SK-N-SH (cell line): Measurements from ENCODE around the gene HECTD4. TPM values are rescaled to one million over a fixed set of nuclear protein-coding genes. Genes with fewer than 3 reads are reported as not detected.

Experiments used
- CTCF ChIA-PET: fragments of 300-600, 350-600 bp; formaldehyde crosslinking; extraction: SDS; loops from one replicate; lab custom pipeline; 2021; lab: Yijun Ruan, JAX
- POLR2A ChIA-PET: fragments of 350-600 bp; sonication (Branson Sonifier 250); formaldehyde crosslinking; extraction: SDS; loops from one replicate; lab custom pipeline; 2020; ENCODE audit warnings: antibody characterized with exemption, inconsistent platforms; lab: Yijun Ruan, JAX
- DNase-seq: peaks from one replicate; pipeline ENCODE4 v3.0.0; 2012
- H2AFZ ChIP-seq: fragments of 200-600 bp; sonication (generic); 2 replicates; pipeline ENCODE4 v1.8.1; 2016; ENCODE audit warnings: antibody characterized with exemption, mild to moderate bottlenecking, low read depth
- H3F3A ChIP-seq: fragments of 200-600 bp; sonication (generic); replicated peaks from 2 replicates; pipeline ENCODE3; 2016; ENCODE audit warnings: antibody characterized with exemption, mild to moderate bottlenecking; ENCODE audit not compliant: insufficient read depth
- H3K27ac ChIP-seq, 2 experiments: fragments of 200-500 bp in 1 of 2; fragments of 200-600 bp in 1 of 2; sonication (Bioruptor generic) in 1 of 2; sonication (generic), shearing (Covaris generic) in 1 of 2; 2 replicates each; pipeline versions ENCODE4 v1.5.1 to v1.6.1; 2014 to 2016; ENCODE audit warnings: low read depth in 2 of 2, inconsistent platforms in 1 of 2, low read length in 1 of 2, mild to moderate bottlenecking in 1 of 2, mixed read lengths in 1 of 2
- H3K27me3 ChIP-seq: fragments of 200-600 bp; sonication (generic), shearing (Covaris generic); 2 replicates; pipeline ENCODE4 v1.6.1; 2016; ENCODE audit warnings: mixed run types; ENCODE audit not compliant: insufficient read depth
- H3K36me3 ChIP-seq, 2 experiments: fragments of 200-500 bp in 1 of 2; fragments of 200-600 bp in 1 of 2; sonication (Bioruptor generic) in 1 of 2; sonication (generic) in 1 of 2; replicated peaks in 1 of 2; 2 replicates each; pipeline versions ENCODE3 to v1.5.1; 2014 to 2016; ENCODE audit warnings: low read length in 1 of 2, mild to moderate bottlenecking in 1 of 2; ENCODE audit not compliant: insufficient read depth in 2 of 2, control insufficient read depth in 1 of 2
- H3K4me1 ChIP-seq, 2 experiments: fragments of 200-500 bp in 1 of 2; fragments of 200-600 bp in 1 of 2; sonication (Bioruptor generic) in 1 of 2; sonication (generic), shearing (Covaris generic) in 1 of 2; 2 replicates each; pipeline versions ENCODE4 v1.5.1 to v1.6.1; 2014 to 2016; ENCODE audit warnings: low read depth in 1 of 2, low read length in 1 of 2, mixed run types in 1 of 2; ENCODE audit not compliant: insufficient read depth in 2 of 2, control insufficient read depth in 1 of 2
- H3K4me2 ChIP-seq: fragments of 200-600 bp; sonication (generic), shearing (Covaris generic); 2 replicates; pipeline ENCODE4 v1.6.1; 2017; ENCODE audit warnings: mixed run types
- H3K4me3 ChIP-seq, 2 experiments: fragments of 200-500 bp in 1 of 2; fragments of 200-600 bp in 1 of 2; sonication (Bioruptor generic) in 1 of 2; sonication (generic), shearing (Covaris generic) in 1 of 2; 2 replicates each; pipeline versions ENCODE4 v1.5.1 to v1.8.1; 2014 to 2016; ENCODE audit warnings: low read depth in 2 of 2, inconsistent platforms in 1 of 2, low read length in 1 of 2, mild to moderate bottlenecking in 1 of 2, mixed read lengths in 1 of 2, moderate library complexity in 1 of 2
- H3K79me2 ChIP-seq: fragments of 200-600 bp; sonication (generic); 2 replicates; pipeline ENCODE4 v1.8.1; 2017; ENCODE audit warnings: mild to moderate bottlenecking; ENCODE audit not compliant: insufficient read depth
- H3K9ac ChIP-seq: fragments of 200-600 bp; sonication (generic); 2 replicates; pipeline ENCODE4 v1.6.1; 2017; ENCODE audit warnings: mixed run types
- H3K9me2 ChIP-seq: fragments of 200-600 bp; sonication (generic); 2 replicates; pipeline ENCODE4 v1.6.1; 2017; ENCODE audit warnings: mixed run types
- H3K9me3 ChIP-seq: fragments of 200-600 bp; sonication (generic); 2 replicates; pipeline ENCODE4 v1.6.1; 2017; ENCODE audit warnings: mixed run types, mild to moderate bottlenecking, moderate library complexity
- H4K20me1 ChIP-seq: fragments of 200-600 bp; sonication (generic); 2 replicates; pipeline ENCODE4 v1.6.1; 2017; ENCODE audit warnings: mild to moderate bottlenecking, mixed run types; ENCODE audit not compliant: insufficient read depth
- CHD2 ChIP-seq: fragments of 150-350 bp; IDR thresholded peaks from 2 replicates; pipeline ENCODE4 v1.6.1; 2018; ENCODE audit warnings: low read length; ENCODE audit not compliant: partially characterized antibody
- ELF1 ChIP-seq: IDR thresholded peaks from 2 replicates; pipeline ENCODE4 v1.4.0; 2012
- EP300 ChIP-seq, 2 experiments: IDR thresholded peaks; 2 replicates each; pipeline versions ENCODE4 v1.4.0 to v1.6.1; 2012; ENCODE audit warnings: borderline replicate concordance in 1 of 2, low read depth in 1 of 2, low read length in 1 of 2
- EZH2phosphoT487 ChIP-seq: fragments of 200-600 bp; sonication (generic); IDR thresholded peaks from 2 replicates; pipeline ENCODE4 v1.6.1; 2017; ENCODE audit warnings: low read depth, mixed run types, mild to moderate bottlenecking, antibody characterized with exemption, moderate library complexity, borderline replicate concordance
- FOXM1 ChIP-seq: IDR thresholded peaks from 2 replicates; pipeline ENCODE4 v1.4.0; 2012; ENCODE audit warnings: low read depth, mild to moderate bottlenecking
- JUND ChIP-seq: IDR thresholded peaks from 2 replicates; pipeline ENCODE4 v1.4.0; 2012
- MXI1 ChIP-seq: IDR thresholded peaks from 2 replicates; pipeline ENCODE4 v1.6.1; 2012; ENCODE audit warnings: mild to moderate bottlenecking, low read depth, low read length, improper control_type of control experiment
- RFX5 ChIP-seq: IDR thresholded peaks from 2 replicates; pipeline ENCODE4 v1.6.1; 2012; ENCODE audit warnings: mild to moderate bottlenecking, improper control_type of control experiment, low read length
- RXRA ChIP-seq: IDR thresholded peaks from 2 replicates; pipeline ENCODE4 v1.4.0; 2012; ENCODE audit warnings: low read depth, mild to moderate bottlenecking, borderline replicate concordance
- SIN3A ChIP-seq: IDR thresholded peaks from 2 replicates; pipeline ENCODE4 v1.6.1; 2012; ENCODE audit warnings: low read depth, mild to moderate bottlenecking, low read length, moderate library complexity, borderline replicate concordance
- TAF1 ChIP-seq: IDR thresholded peaks from 2 replicates; pipeline ENCODE4 v1.6.1; 2012; ENCODE audit warnings: low read depth, mild to moderate bottlenecking, low read length, moderate library complexity, borderline replicate concordance
- TCF12 ChIP-seq: IDR thresholded peaks from 2 replicates; pipeline ENCODE4 v1.4.0; 2012
- TEAD4 ChIP-seq: IDR thresholded peaks from 2 replicates; pipeline ENCODE4 v1.4.0; 2012; ENCODE audit warnings: mild to moderate bottlenecking, borderline replicate concordance; ENCODE audit not compliant: insufficient read depth
- WGBS: methylation state at CpG from one replicate; pipeline ENCODE4 v1.1.6; 2017; ENCODE audit warnings: low lambda C conversion rate; 5-methylcytosine and 5-hydroxymethylcytosine counted together
- polyA plus RNA-seq, 3 experiments: library from polyadenylated mRNA; depleted of rRNA; stranded (reverse); fragments of >200 nt; gene quantifications; 2 replicates each; pipeline ENCODE4 v1.2.3, GENCODE V29; 2012
- TF ChIP-seq, protein P1 (sequence below): IDR thresholded peaks from 2 replicates; pipeline ENCODE4; 2012
- TF ChIP-seq, protein P2 (sequence below): fragments of 150-350 bp; IDR thresholded peaks from 2 replicates; pipeline ENCODE4 v1.6.1; 2016; ENCODE audit warnings: mild to moderate bottlenecking, low read depth, low read length
- TF ChIP-seq, protein P3 (sequence below): IDR thresholded peaks from 2 replicates; pipeline ENCODE4 v1.4.0; 2012; ENCODE audit warnings: low read depth
- TF ChIP-seq, protein P4 (sequence below): IDR thresholded peaks from 2 replicates; pipeline ENCODE4 v1.4.0; 2012; ENCODE audit warnings: low read depth, borderline replicate concordance

The HECTD4 gene
- polyA plus RNA-seq, 1 of the 3 experiments (the other 2 are of a cell fraction), result 14.6 TPM

DNA sequence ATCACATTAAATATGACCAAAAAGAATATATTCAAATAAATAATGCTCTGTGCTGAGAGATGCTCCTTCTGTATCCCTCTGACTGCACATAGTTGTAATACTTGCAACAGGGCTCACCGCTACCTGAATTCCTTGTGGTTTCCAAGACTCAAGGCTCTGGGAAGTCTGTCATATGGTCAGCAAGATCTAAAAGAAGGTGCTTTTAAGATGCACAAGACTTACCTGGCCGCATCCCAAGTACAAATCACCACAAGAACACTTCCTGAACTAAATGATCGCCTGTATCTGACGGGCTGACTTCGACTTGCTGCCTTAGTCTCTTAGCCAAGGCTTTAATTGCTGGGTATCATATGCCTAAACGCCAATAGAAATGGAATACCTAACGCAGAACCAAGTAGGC, 67.2 kb downstream of the HECTD4 start:
- POLR2A ChIA-PET, result no interaction called here

DNA sequence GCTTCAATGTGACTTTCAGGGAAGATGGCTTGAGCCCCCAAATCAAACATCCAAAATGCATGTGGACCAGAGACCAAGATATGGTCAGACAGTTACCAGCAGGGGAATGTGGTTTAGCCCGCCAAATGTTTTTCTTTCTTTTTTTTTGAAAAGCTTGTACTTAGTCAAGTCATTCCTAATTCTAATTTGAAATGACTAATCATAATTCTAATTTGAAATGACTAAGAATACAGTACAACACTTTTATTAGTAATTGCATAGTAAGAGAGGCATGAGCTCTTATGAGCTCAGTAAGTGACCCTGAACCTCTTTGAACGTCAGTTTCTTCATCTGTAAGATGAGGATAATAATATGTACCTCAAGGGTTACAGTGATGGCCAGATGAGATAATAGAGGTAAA, 72.4 kb downstream of the HECTD4 start:
- Histone ChIP-seq H4K20me1 (no peaks in the 10 kb centered on the region), H3K9me3 (no peaks in the 10 kb centered on the region), H3K4me1 (peaks cover 6 to 11% of the 10 kb centered on the region in 2 experiments; a peak in 2 of 4 replicates), H3K27ac (peak overlapping the region in 1 of 2 experiments; percentile 29; a peak in 2 of 4 replicates), H3F3A (peaks cover 6% of the 10 kb centered on the region), H3K4me3 (no peak overlapping the region), H3K9me2 (no peaks in the 10 kb centered on the region), H3K36me3 (peaks cover 29 to 30% of the 10 kb centered on the region in 2 experiments), H2AFZ (no peak overlapping the region), H3K4me2 (no peak overlapping the region), H3K9ac (no peak overlapping the region), H3K27me3 (no peaks in the 10 kb centered on the region)
- ChIA-PET CTCF (interaction anchor here (1.0 to 1.7 kb wide), 2 partner anchors 30 to 77 kb away, joined by 3 to 8 read pairs; no protein-coding TSS in a partner anchor), POLR2A (no interaction called here)
- no peak for DNase-seq
- 58% methylated on average over 2 of the region's 2 CpGs for WGBS
- TF ChIP-seq, protein P1, sequence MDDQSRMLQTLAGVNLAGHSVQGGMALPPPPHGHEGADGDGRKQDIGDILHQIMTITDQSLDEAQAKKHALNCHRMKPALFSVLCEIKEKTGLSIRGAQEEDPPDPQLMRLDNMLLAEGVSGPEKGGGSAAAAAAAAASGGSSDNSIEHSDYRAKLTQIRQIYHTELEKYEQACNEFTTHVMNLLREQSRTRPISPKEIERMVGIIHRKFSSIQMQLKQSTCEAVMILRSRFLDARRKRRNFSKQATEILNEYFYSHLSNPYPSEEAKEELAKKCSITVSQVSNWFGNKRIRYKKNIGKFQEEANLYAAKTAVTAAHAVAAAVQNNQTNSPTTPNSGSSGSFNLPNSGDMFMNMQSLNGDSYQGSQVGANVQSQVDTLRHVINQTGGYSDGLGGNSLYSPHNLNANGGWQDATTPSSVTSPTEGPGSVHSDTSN, result 0 out of 2 replicates have a peak, but pooled peaks have one; percentile 17
- TF ChIP-seq TAF1, result no peak
- TF ChIP-seq, all 33 proteins: peak for 1
- no peaks in the 10 kb centered on the region for H3K79me2 ChIP-seq

More for the DNA sequence above, 67.2 kb downstream of the HECTD4 start:
- Histone ChIP-seq H3K9ac (no peak overlapping the region), H3K27ac (no peak overlapping the region), H3K9me3 (no peaks in the 10 kb centered on the region), H4K20me1 (no peaks in the 10 kb centered on the region), H3K4me3 (no peak overlapping the region), H3K27me3 (no peaks in the 10 kb centered on the region), H3K79me2 (peaks cover under 1% of the 10 kb centered on the region; the same call in 1 of the 2 replicates), H3K4me2 (0 out of 2 replicates have a peak overlapping the region, but pooled peaks have one; percentile 13), H2AFZ (no peak overlapping the region), H3K36me3 (peaks cover 10 to 17% of the 10 kb centered on the region in 2 experiments), H3K9me2 (no peaks in the 10 kb centered on the region), H3K4me1 (peaks cover 0 to 15% of the 10 kb centered on the region in 2 experiments; a peak in 2 of 4 replicates), H3F3A (no peaks in the 10 kb centered on the region)
- TF ChIP-seq TAF1 (no peak), TCF12 (no peak), CHD2 (no peak), TEAD4 (no peak), ELF1 (no peak), EP300 (IDR thresholded peaks at IDR 0.05; ENCODE audit: borderline replicate concordance in 1 of 2, low read depth in 1 of 2, low read length in 1 of 2) (no peak)
- TF ChIP-seq, protein P2, sequence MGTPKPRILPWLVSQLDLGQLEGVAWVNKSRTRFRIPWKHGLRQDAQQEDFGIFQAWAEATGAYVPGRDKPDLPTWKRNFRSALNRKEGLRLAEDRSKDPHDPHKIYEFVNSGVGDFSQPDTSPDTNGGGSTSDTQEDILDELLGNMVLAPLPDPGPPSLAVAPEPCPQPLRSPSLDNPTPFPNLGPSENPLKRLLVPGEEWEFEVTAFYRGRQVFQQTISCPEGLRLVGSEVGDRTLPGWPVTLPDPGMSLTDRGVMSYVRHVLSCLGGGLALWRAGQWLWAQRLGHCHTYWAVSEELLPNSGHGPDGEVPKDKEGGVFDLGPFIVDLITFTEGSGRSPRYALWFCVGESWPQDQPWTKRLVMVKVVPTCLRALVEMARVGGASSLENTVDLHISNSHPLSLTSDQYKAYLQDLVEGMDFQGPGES, result no peak
- DNase-seq, result no peak
- CTCF ChIA-PET, result no interaction called here
- 96% methylated on average over 7 of the region's 7 CpGs for WGBS

DNA sequence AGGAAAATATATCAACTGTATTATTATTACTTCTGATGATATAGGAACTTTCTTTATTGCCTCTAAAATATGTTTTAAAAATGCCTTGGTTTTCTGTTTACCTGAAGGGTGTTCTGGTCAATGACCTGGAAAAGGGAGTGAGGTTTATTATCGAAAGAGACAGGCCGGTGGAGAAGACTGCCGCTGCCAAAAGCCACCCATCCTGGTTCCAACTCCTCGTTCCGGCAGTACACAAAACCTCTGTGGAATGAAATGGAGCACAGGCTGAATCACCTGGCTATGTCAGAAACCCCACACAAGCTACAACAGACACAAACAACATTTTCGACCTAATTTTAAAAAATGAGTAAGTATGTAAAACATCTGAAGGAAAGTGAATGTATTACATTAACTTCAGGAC, 73.6 kb downstream of the HECTD4 start:
- POLR2A ChIA-PET, result no interaction called here
- peaks cover 11% of the 10 kb centered on the region for H3F3A ChIP-seq
- no peak overlapping the region for H3K9ac ChIP-seq
- no peak overlapping the region for H3K27ac ChIP-seq
- no peaks in the 10 kb centered on the region for H3K9me3 ChIP-seq
- H4K20me1 ChIP-seq, result no peaks in the 10 kb centered on the region
- H3K27me3 ChIP-seq, result no peaks in the 10 kb centered on the region
- CTCF ChIA-PET, result interaction anchor here (0.7 kb wide), 1 partner anchor 20 kb away, joined by 3 read pairs; no protein-coding TSS in a partner anchor
- no peak overlapping the region for H2AFZ ChIP-seq
- peaks cover 6 to 9% of the 10 kb centered on the region in 2 experiments; a peak in 2 of 4 replicates for H3K4me1 ChIP-seq
- no peaks in the 10 kb centered on the region for H3K9me2 ChIP-seq
- no peak overlapping the region for H3K4me2 ChIP-seq
- no peaks in the 10 kb centered on the region for H3K79me2 ChIP-seq
- DNase-seq, result no peak
- peaks cover 30% of the 10 kb centered on the region in 2 experiments for H3K36me3 ChIP-seq
- no peak overlapping the region for H3K4me3 ChIP-seq
- 95% methylated on average over 6 of the region's 6 CpGs for WGBS
- no peak for TF ChIP-seq ELF1
- no peak for TF ChIP-seq EZH2phosphoT487
- no peak for TF ChIP-seq TAF1
- TF ChIP-seq CHD2, result no peak
- TF ChIP-seq, protein P3, sequence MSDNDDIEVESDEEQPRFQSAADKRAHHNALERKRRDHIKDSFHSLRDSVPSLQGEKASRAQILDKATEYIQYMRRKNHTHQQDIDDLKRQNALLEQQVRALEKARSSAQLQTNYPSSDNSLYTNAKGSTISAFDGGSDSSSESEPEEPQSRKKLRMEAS, result no peak
- no peak for TF ChIP-seq MXI1
- TF ChIP-seq RXRA, result no peak
- TF ChIP-seq, protein P1, result no peak
- TF ChIP-seq FOXM1, result no peak
- no peak for TF ChIP-seq SIN3A
- TF ChIP-seq JUND, result no peak
- TF ChIP-seq EP300 (IDR thresholded peaks at IDR 0.05; ENCODE audit: borderline replicate concordance in 1 of 2, low read depth in 1 of 2, low read length in 1 of 2), result no peak
- TF ChIP-seq, protein P4, sequence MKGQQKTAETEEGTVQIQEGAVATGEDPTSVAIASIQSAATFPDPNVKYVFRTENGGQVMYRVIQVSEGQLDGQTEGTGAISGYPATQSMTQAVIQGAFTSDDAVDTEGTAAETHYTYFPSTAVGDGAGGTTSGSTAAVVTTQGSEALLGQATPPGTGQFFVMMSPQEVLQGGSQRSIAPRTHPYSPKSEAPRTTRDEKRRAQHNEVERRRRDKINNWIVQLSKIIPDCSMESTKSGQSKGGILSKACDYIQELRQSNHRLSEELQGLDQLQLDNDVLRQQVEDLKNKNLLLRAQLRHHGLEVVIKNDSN, result no peak
- no peak for TF ChIP-seq RFX5
